H1 (cell line): ENCODE measurements around the gene SEPTIN5.

ENCODE experiments used
- CTCF ChIP-seq, 3 experiments: IDR thresholded peaks; 1 replicate in 2 of 3; 2 replicates in 1 of 3; pipeline versions ENCODE4 v1.5.1 to v1.6.1; 2011; ENCODE audit warnings: low read length in 3 of 3, mild to moderate bottlenecking in 3 of 3, inconsistent platforms in 2 of 3, low read depth in 1 of 3, moderate library complexity in 1 of 3; ENCODE audit not compliant: insufficient read depth in 1 of 3; ENCODE audit errors: control extremely low read depth in 1 of 3
- NRF1 ChIP-seq: IDR thresholded peaks from 2 replicates; pipeline ENCODE4 v1.6.1; 2011; ENCODE audit warnings: mild to moderate bottlenecking, low read depth, low read length, improper control_type of control experiment
- POLR2A ChIP-seq, 2 experiments: IDR thresholded peaks; 1 replicate in 1 of 2; 2 replicates in 1 of 2; pipeline ENCODE4 v1.6.1; 2011; ENCODE audit warnings: low read depth in 2 of 2, low read length in 2 of 2, mild to moderate bottlenecking in 2 of 2; ENCODE audit errors: control extremely low read depth in 1 of 2
- RFX5 ChIP-seq: IDR thresholded peaks from 2 replicates; pipeline ENCODE4 v1.6.1; 2011; ENCODE audit warnings: low read depth, low read length, improper control_type of control experiment, borderline replicate concordance
- SAP30 ChIP-seq: fragments of 300-600 bp; sonication (generic); IDR thresholded peaks from 2 replicates; pipeline ENCODE4 v1.7.1; 2012; ENCODE audit warnings: low read length, moderate library complexity, mild to moderate bottlenecking, inconsistent platforms; ENCODE audit not compliant: insufficient read depth, insufficient replicate concordance
- SIN3A ChIP-seq, 2 experiments: IDR thresholded peaks in 1 of 2; conservative IDR thresholded peaks in 1 of 2; 2 replicates each; pipeline ENCODE4 v1.6.1; 2011 to 2012; ENCODE audit warnings: low read length in 2 of 2, improper control_type of control experiment in 1 of 2, low read depth in 1 of 2, mild to moderate bottlenecking in 1 of 2
- TAF1 ChIP-seq: IDR thresholded peaks from 2 replicates; pipeline ENCODE4 v1.6.1; 2011; ENCODE audit warnings: mild to moderate bottlenecking, low read depth, low read length

GRCh38 chr22:19760058-19760950 is 46.0 kb downstream of the SEPTIN5 start, which contains the start of gene TBX1:
- no peak for TF ChIP-seq CTCF (IDR thresholded peaks at IDR 0.05; ENCODE audit: control extremely low read depth in 1 of 3, insufficient read depth in 1 of 3, low read depth in 1 of 3, low read length in 3 of 3)
- no peak for TF ChIP-seq TAF1
- no peak for TF ChIP-seq RFX5
- no peak for TF ChIP-seq POLR2A (IDR thresholded peaks at IDR 0.05; ENCODE audit: control extremely low read depth in 1 of 2, low read depth in 2 of 2, low read length in 2 of 2)
- no peak for TF ChIP-seq SAP30
- no peak for TF ChIP-seq SIN3A (conservative IDR thresholded peaks at IDR 0.05 in 1 of 2, IDR thresholded peaks at IDR 0.05 in 1 of 2; ENCODE audit: low read depth in 1 of 2, low read length in 2 of 2)
- TF ChIP-seq NRF1, result no peak
